Activated T-helper 2 cell treated with anti-CD3 and anti-CD28 coated beads, Interferon-gamma antibody, Interleukin-2, Interleukin-4, amounts not matched to agents 10 μg/mL and 5 μg/mL and 100 μg/mL, durations not matched to agents 14 hours and 24 hours and 36 hours (primary cell): ENCODE results near the gene POLA1. TPM values are rescaled to one million over a fixed set of nuclear protein-coding genes. Genes with fewer than 3 reads are reported as not detected.
A peak's percentile ranks its signal among the peaks of the same experiment; 100 is the strongest.

Source experiments
- DNase-seq: peaks from one replicate; pipeline ENCODE4 v3.0.0; 2021; ENCODE audit warnings: low spot score
- H3K27ac Mint-ChIP-seq: one replicate; pipeline ENCODE4 v1.8.0; 2021; ENCODE audit warnings: mixed read lengths
- H3K27me3 Mint-ChIP-seq: one replicate; pipeline ENCODE4 v1.8.0; 2021; ENCODE audit warnings: low read depth, mixed read lengths
- H3K36me3 Mint-ChIP-seq: one replicate; pipeline ENCODE4 v1.8.0; 2021; ENCODE audit warnings: low read depth, mixed read lengths
- H3K4me1 Mint-ChIP-seq: one replicate; pipeline ENCODE4 v1.8.0; 2021; ENCODE audit warnings: low read depth, mixed read lengths
- H3K4me3 Mint-ChIP-seq: one replicate; pipeline ENCODE4 v1.8.0; 2021; ENCODE audit warnings: low read depth, mild to moderate bottlenecking, moderate library complexity, mixed read lengths
- H3K9me3 Mint-ChIP-seq: one replicate; pipeline ENCODE4 v1.8.0; 2021; ENCODE audit warnings: mixed read lengths
- intact Hi-C: fragments of 100-400 bp; cut with micrococcal nuclease; formaldehyde crosslinking; loops from one replicate; pipeline ENCODE4 v1.15.1; 2023
- total RNA-seq: library from RNA; stranded (reverse); gene quantifications from 2 replicates; pipeline ENCODE4 v1.2.3, GENCODE V29; 2022

The POLA1 gene
- total RNA-seq, 1 donor from 2014 or later: 36.7 TPM

DNA sequence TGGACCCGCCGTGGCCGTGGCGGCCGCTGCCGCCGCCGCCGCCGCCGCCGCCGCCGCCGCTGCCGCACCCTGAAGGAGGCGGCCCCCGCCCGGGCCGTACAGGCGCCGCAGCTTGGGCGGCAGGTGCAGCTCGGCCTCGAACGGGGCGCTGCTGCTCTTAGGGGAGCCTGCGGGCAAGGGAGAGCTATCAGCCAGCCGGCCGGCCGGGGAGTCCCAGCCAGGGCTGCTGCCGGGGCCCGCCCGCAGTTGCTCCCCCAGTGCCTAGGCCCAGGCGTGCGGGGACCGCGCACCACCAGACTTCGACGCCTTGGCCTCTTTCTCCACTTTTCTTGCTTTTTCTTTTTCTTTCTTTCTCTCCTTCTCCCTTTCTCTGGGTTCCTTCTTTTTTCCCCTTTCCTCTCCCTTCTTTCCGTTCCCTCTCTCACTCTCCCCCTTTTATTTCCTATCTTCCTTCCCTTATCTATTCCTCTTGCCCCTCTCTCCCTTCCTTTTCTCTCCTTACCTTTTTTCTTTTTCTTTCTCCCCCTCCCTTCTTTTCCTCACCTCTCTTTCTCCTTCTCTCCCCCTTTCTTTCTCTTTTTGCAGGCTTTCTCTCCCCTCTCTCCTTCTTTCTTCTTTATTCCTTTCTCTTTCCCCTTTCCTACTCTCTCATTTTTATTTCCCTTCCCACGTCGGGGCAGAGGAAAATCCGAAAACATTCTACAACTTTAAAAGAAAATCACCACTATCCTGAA is 320.1 kb downstream of the POLA1 start:
- H3K9me3 Mint-ChIP-seq: no peaks in the 10 kb centered on the region
- intact Hi-C loops: no loop called here
- peaks cover 5% of the 10 kb centered on the region for H3K4me1 Mint-ChIP-seq
- DNase-seq: no peak
- no peak overlapping the region for H3K27ac Mint-ChIP-seq
- H3K4me3 Mint-ChIP-seq: peak overlapping the region; percentile 67
- H3K27me3 Mint-ChIP-seq: peaks cover 67% of the 10 kb centered on the region
- H3K36me3 Mint-ChIP-seq: no peaks in the 10 kb centered on the region

DNA sequence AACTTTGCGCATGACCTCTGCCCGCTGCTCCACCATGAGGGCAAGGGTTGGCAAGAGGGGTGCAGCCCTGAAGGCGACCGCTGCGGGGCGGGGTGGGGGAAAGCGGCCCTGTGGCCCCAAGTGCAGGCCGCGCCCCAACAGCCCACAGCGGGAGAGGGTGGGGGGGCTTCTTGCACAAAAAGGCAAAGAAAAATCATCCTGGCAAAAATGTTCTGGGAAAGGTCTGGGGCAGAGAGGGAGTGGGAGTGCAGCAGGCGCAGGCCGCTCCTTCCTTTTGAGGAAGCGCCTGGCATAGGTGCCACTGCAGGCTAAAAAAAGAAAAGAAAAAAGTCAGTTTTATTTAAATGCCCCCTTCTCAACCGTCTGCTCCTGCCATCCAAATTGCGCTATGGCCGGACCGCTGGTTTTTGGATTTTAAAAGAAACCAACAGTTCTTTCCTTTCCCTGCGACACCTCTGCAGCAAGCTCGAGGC is 320.7 kb downstream of the POLA1 start:
- H3K4me3 Mint-ChIP-seq: peak overlapping the region; percentile 67
- H3K36me3 Mint-ChIP-seq: no peaks in the 10 kb centered on the region
- no peak for DNase-seq
- H3K27ac Mint-ChIP-seq: no peak overlapping the region
- H3K9me3 Mint-ChIP-seq: no peaks in the 10 kb centered on the region
- peaks cover 5% of the 10 kb centered on the region for H3K4me1 Mint-ChIP-seq
- intact Hi-C loops: no loop called here
- peaks cover 65% of the 10 kb centered on the region for H3K27me3 Mint-ChIP-seq

DNA sequence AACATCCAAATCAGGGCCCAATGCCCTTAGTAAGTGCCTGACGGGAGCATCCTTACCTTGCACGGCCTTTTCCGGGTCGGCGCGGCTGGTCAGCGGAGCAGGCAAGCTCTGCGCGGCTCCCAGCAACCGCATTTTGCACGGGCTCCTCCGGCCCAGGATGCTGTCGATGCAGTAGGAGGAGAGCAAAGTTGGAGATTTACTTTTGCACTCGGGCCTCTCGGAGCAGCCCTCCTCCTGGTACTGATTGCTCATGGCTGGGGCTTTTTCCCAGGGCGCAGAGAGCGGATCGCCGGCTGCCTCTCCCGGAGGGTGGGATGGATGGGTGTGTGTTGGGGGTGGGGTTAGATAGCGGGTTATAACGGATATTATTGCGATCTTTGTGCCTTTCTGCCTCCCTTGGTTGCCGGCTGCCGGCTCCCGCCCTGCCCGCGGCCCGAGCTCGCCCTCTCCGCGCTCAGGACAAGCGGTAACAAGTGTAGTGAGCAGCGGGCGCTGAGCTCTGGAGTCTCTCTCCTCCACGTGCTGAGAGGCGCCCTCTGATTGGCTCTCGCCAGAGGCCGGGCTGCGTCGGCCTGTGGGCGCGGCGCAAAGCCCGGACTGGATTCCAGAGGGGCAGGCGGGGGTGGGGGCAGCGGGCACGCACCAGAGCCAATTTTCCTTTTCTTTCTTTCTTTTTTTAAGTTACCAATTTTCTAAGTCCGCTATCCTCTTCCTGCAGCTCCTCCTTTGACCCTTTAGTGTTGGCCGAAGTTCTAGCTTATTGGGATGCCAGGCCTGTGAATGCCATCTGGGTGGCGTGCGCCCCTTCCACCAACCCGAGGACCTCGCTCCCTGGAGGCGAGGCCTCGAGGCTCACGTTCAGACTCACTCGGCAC is 322.0 kb downstream of the POLA1 start, which contains the start of gene ARX:
TSS of gene ARX (minus strand) at position 480 of the 875 bp plus-strand sequence. CDS start at position 252, 228 bp downstream.
- intact Hi-C loops: no loop called here

DNA sequence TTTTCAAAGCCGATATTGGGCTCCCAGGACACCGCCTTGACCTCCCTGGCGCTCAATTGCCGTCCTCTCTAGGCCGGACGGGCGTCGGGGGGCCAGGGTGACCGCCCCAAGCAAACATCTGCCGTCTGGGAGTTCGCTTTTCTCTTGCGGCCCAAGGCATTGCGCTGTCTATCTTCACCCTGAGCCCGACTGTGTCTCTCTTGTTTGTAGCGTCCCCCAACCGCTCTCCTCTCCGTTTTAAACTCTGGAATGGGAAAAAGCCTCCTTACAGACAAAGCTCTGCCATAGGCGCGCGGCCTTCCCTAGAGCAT is 322.6 kb downstream of the POLA1 start:
- no peak for DNase-seq
- Mint-ChIP-seq H3K27me3 (peaks cover 59% of the 10 kb centered on the region), H3K36me3 (no peaks in the 10 kb centered on the region), H3K9me3 (no peaks in the 10 kb centered on the region), H3K27ac (no peak overlapping the region), H3K4me3 (no peak overlapping the region), H3K4me1 (peaks cover 5% of the 10 kb centered on the region)
- intact Hi-C loops: no loop called here

More for the DNA sequence above, 322.0 kb downstream of the POLA1 start, which contains the start of gene ARX:
- Mint-ChIP-seq H3K36me3 (no peaks in the 10 kb centered on the region), H3K27me3 (peaks cover 60% of the 10 kb centered on the region), H3K9me3 (no peaks in the 10 kb centered on the region), H3K4me1 (peaks cover 5% of the 10 kb centered on the region), H3K27ac (no peak within 1 kb of the TSS), H3K4me3 (no peak within 1 kb of the TSS)
- no peak for DNase-seq

DNA sequence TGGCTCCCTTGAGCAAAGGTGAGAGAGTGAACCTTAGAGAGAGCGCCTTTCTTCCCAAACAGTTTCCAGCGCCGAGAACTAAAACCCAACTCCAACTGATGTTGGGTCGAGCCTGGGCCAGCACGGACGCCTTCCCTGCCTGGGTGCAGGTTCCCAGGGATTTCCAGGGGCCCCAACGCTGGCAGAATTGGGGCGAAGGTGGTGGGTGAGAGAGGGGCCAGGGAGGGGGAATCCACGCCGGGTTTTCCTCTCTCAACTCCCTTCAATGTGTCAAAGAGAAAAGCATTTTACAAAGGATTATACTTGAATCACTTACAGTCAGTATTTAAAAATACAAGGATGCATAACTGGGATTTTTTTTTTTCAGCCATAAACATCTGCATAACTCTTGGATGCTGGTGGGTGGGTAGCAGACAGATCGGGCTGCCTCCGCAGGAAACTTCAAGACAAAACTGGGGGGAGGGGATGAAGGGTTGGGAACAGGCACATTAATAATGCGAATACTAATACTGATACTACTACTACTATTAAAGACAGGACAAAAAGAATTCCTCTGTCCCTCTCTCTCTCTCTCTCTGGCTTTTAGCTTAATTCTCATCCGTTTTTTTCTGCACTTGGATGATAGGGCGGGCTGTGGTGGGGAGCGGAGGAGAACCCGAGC is 323.4 kb downstream of the POLA1 start:
- Mint-ChIP-seq H3K27me3 (peaks cover 63% of the 10 kb centered on the region), H3K9me3 (no peaks in the 10 kb centered on the region), H3K36me3 (no peaks in the 10 kb centered on the region), H3K4me3 (no peak overlapping the region), H3K4me1 (peaks cover 8% of the 10 kb centered on the region), H3K27ac (no peak overlapping the region)
- no peak for DNase-seq
- intact Hi-C loops: no loop called here

DNA sequence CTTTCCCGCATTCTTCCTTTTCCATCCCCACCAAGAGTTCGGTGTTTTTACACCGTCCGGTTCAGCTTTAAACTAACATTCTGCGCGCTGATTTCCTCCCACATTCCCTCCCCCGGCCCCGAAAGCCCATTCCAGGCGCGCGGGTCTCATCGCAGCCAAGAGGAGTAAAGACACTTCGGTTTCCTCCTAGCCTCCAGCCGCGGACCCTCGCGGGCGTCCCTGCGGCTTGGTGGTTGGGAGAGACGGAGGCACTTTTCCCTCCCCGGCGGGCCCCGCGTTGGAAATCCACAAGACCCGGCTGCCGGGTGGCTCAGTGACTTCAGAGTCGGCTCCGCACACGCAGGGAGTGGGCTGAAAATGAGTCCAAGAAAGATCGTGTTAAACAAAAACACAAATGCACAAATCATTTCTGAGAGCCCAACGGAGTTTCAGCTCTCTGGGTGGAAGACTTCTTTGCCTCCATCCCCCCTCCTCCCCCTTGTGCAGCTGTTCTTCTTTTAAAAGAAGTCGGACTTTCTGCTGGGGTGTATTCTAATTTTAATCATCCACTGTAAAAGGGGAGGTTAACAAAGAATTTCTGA is 324.0 kb downstream of the POLA1 start:
- no peaks in the 10 kb centered on the region for H3K9me3 Mint-ChIP-seq
- no peak for DNase-seq
- peaks cover 7% of the 10 kb centered on the region for H3K4me1 Mint-ChIP-seq
- H3K27me3 Mint-ChIP-seq: peaks cover 64% of the 10 kb centered on the region
- H3K27ac Mint-ChIP-seq: no peak overlapping the region
- H3K36me3 Mint-ChIP-seq: no peaks in the 10 kb centered on the region
- intact Hi-C loops: loop anchor here (2.0 kb wide), 1 partner anchor 13 kb away; no protein-coding TSS in a partner anchor
- H3K4me3 Mint-ChIP-seq: no peak overlapping the region

DNA sequence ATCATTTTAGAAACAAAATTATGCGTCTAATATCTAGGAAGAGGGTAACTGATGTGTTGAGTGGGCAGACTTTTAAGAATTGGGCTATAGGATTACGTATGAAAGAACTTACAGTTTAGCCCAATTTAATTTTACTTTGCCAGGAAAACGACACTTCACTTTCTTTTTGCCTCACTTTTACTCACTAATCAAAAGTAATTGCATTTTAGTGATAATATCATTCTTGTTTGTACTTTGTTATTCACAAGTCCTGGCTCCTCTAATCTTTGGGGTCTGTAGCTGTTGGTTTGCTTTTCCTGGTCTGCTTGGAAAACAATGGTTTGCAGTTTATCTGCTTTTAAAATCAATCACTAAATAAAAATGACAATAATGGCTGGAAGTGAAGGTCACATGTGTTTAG is 325.0 kb downstream of the POLA1 start:
- no peak overlapping the region for H3K27ac Mint-ChIP-seq
- H3K4me1 Mint-ChIP-seq: peaks cover 7% of the 10 kb centered on the region
- intact Hi-C loops: loop anchor here (2.0 kb wide), 1 partner anchor 14 kb away; no protein-coding TSS in a partner anchor
- H3K36me3 Mint-ChIP-seq: no peaks in the 10 kb centered on the region
- no peak for DNase-seq
- peaks cover 68% of the 10 kb centered on the region for H3K27me3 Mint-ChIP-seq
- H3K4me3 Mint-ChIP-seq: no peak overlapping the region
- H3K9me3 Mint-ChIP-seq: no peaks in the 10 kb centered on the region

DNA sequence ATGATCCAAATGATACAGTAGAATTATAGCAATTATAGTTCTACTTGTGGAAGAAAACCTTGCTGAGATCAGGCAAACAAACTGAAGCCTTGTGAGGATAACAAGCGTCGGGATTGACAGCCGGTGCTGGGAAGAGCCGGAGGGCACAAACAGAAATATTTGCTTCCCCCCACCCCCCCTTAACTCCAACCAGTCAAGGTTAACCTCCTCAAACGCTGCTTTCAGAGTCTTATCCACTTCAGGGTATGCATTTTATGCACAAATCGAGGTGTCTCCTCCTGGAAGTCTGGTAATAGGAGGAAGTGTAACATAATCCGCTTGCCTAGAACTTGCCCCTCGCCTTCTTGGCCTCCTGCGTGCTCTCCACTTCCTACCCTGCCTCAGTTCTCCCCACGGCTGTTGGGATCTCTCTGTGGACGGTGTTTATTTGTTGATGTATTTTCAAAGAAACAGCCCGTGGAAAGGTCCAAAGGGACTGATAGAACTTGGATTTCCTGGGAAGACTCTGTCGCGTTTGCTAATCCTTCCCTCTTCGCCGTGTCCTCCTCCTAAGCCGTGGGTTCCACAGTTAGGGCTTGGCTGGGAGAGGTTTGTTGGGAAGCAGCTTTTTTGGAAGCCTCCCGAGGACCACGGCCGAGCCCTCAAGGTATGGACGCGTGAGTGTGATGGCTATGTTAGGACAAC is 326.1 kb downstream of the POLA1 start:
- intact Hi-C loops: loop anchor here (2.0 kb wide), 2 partner anchors 15 to 125 kb away; no protein-coding TSS in a partner anchor
- Mint-ChIP-seq H3K27ac (no peak overlapping the region), H3K27me3 (peaks cover 73% of the 10 kb centered on the region), H3K9me3 (no peaks in the 10 kb centered on the region), H3K36me3 (no peaks in the 10 kb centered on the region), H3K4me1 (peaks cover 7% of the 10 kb centered on the region), H3K4me3 (no peak overlapping the region)
- DNase-seq: no peak

DNA sequence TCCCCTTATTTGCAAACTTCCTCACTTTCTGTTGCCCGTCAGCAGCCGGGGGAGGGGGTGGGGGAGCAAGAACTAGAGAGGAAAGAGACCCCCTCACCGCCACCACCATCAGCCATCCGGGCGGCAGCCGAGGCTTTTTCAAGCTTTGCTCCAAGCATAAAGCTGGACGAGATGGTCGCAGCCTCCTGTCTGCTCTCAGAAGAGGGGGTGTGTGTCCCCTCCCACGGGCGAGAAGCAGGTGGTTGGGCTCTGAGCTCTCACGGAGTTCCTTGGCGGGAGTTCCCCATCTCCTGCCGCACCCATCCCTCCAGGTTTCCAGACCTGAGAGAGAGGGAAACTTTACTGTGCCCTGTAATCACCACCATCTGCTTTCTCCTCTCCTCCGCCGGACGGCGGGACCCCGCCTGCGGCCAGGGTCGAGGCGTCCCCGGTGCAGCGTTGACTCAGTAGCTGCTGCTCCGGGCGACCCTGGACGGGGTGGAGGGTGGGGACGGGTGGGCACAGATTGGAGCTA is 326.7 kb downstream of the POLA1 start:
- intact Hi-C loops: loop anchor here (2.0 kb wide), 1 partner anchor 124 kb away; no protein-coding TSS in a partner anchor
- DNase-seq: no peak
- H3K9me3 Mint-ChIP-seq: no peaks in the 10 kb centered on the region
- peaks cover 70% of the 10 kb centered on the region for H3K27me3 Mint-ChIP-seq
- no peak overlapping the region for H3K27ac Mint-ChIP-seq
- peaks cover 7% of the 10 kb centered on the region for H3K4me1 Mint-ChIP-seq
- H3K36me3 Mint-ChIP-seq: no peaks in the 10 kb centered on the region
- no peak overlapping the region for H3K4me3 Mint-ChIP-seq

DNA sequence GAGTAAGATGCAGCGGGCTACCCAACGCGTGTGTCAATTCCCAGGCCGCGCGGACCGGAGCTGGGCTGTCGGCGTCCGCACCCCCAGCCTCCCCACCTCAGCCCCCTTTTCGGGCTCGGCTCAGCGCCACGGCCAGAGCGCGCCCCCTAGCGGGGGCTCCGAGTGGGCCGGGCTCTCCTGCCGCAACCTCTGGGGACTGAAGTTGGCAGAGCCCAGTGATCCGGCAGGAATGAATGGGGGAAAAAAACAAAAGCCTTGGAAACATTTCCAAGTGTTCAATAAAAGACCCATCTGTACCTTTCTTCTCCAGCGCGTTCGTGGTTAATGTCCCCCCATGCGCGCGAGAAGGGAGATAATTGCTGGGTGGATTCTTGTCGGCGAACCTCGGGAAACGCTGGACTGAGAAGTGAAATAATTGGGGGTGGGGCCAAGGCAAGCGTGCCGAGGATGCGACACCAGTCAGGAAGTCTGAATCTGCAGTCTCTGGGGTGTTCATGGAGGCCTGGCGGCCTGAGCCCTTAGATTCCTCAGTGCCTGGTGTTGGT is 327.3 kb downstream of the POLA1 start:
- intact Hi-C loops: loop anchor here (2.0 kb wide), 1 partner anchor 124 kb away; no protein-coding TSS in a partner anchor

DNA sequence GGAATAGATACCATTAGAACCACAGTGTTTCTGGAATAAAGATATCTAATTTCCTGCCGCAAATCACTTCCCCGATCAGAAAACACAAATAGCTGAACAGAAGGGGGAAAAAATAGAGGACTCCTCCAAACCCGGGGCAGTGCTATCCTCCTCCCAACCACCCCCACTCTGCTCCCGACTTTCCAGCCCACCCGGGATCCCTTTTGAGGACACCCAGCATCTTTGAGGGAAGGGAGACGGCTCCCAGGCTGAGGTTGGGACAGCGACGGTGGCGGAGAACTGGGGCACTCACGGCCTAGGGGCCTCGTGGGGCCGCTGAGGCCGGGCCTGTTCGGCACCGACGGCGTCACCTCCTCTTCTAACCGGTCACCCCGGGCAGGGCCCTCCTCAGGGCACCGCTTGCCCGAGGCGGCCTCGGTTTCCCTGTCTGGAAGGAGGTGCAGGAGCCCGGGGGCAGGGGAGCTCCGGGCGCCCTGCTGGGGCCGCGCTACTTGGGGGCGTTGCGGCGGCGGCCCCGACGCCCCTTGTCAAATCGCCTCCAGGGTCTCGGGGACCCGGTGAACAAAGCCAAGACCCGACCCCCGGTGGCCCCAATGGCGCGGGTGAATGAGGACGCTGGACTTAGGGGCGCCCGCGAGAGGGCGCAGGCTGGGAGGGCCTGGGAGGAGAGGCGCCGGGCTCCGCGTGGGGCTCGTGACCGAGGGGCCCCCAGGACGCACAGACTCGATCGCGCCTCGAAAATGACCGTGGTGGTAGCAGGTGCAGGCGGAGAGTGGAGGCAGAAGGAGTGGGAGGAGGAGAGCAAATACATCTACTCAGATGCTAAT is 329.0 kb downstream of the POLA1 start:
- intact Hi-C loops: no loop called here
- Mint-ChIP-seq H3K27ac (no peak overlapping the region), H3K27me3 (peaks cover 60% of the 10 kb centered on the region), H3K9me3 (no peaks in the 10 kb centered on the region), H3K36me3 (no peaks in the 10 kb centered on the region), H3K4me1 (peaks cover 4% of the 10 kb centered on the region), H3K4me3 (no peak overlapping the region)
- DNase-seq: no peak

More for the DNA sequence above, 327.3 kb downstream of the POLA1 start:
- peak overlapping the region; percentile 39 for H3K4me3 Mint-ChIP-seq
- H3K27ac Mint-ChIP-seq: no peak overlapping the region
- DNase-seq: no peak
- H3K36me3 Mint-ChIP-seq: no peaks in the 10 kb centered on the region
- H3K27me3 Mint-ChIP-seq: peaks cover 71% of the 10 kb centered on the region
- H3K9me3 Mint-ChIP-seq: no peaks in the 10 kb centered on the region
- H3K4me1 Mint-ChIP-seq: peaks cover 7% of the 10 kb centered on the region
